IMR-90 (cell line): ENCODE results near the gene BLVRB. TPM values are rescaled to one million over a fixed set of nuclear protein-coding genes. Genes with fewer than 3 reads are reported as not detected.

Source experiments
- ATAC-seq: fragments of 200-7000 bp; cut with Tn5 transposase; 2 replicates; pipeline ENCODE4 v1.9.1; 2020; ENCODE audit warnings: low read depth, mild to moderate bottlenecking, moderate library complexity
- BruUV-seq: library from RNA; stranded (reverse); fragments of 400-500 nt; replicated peaks from 2 replicates; lab custom pipeline; 2021; lab: Mats Ljungman, UMichigan
- CTCF ChIA-PET: fragments of 300-600 bp; formaldehyde crosslinking; extraction: SDS; loops from one replicate; lab custom pipeline; 2021; ENCODE audit warnings: antibody characterized with exemption; lab: Yijun Ruan, JAX
- POLR2A ChIA-PET: fragments of 300-600 bp; sonication (Branson Sonifier 250); formaldehyde crosslinking; loops from one replicate; lab custom pipeline; 2022; ENCODE audit warnings: antibody characterized with exemption; ENCODE audit not compliant: unreplicated experiment; lab: Charles Lee
- DNase-seq: peaks from one replicate; pipeline ENCODE4 v3.0.0; 2013
- H2AFZ ChIP-seq: replicated peaks from 2 replicates; pipeline ENCODE3; 2013; ENCODE audit warnings: low read length, mild to moderate bottlenecking; ENCODE audit not compliant: poor library complexity
- H2AK5ac ChIP-seq: 2 replicates; pipeline ENCODE4 v1.6.1; 2013; ENCODE audit warnings: low read depth, low read length, inconsistent platforms
- H2AK9ac ChIP-seq: replicated peaks from 2 replicates; pipeline ENCODE3; 2013; ENCODE audit warnings: mild to moderate bottlenecking, low read depth, low read length, moderate library complexity; ENCODE audit not compliant: poor library complexity
- H2BK120ac ChIP-seq: 2 replicates; pipeline ENCODE4 v1.6.1; 2013; ENCODE audit warnings: low read depth, low read length, inconsistent platforms
- H2BK15ac ChIP-seq: 3 replicates; pipeline ENCODE4 v1.6.1; 2013; ENCODE audit warnings: low read depth, low read length, inconsistent platforms
- H2BK20ac ChIP-seq: 2 replicates; pipeline ENCODE4 v1.6.1; 2013; ENCODE audit warnings: low read depth, mild to moderate bottlenecking, inconsistent platforms, low read length, moderate library complexity
- H2BK5ac ChIP-seq: 2 replicates; pipeline ENCODE4 v1.6.1; 2013; ENCODE audit warnings: mild to moderate bottlenecking, low read depth, low read length, inconsistent platforms; ENCODE audit not compliant: poor library complexity, severe bottlenecking
- H3K14ac ChIP-seq: replicated peaks from 2 replicates; pipeline ENCODE4 v1.6.1; 2013; ENCODE audit warnings: low read depth, low read length, inconsistent platforms
- H3K18ac ChIP-seq: 2 replicates; pipeline ENCODE4 v1.6.1; 2013; ENCODE audit warnings: low read depth, low read length, control low read depth
- H3K23ac ChIP-seq: 2 replicates; pipeline ENCODE4 v1.6.1; 2013; ENCODE audit warnings: low read depth, low read length, inconsistent platforms
- H3K27ac ChIP-seq: 2 replicates; pipeline ENCODE4 v1.5.1; 2013; ENCODE audit warnings: mild to moderate bottlenecking, control low read depth, low read length; ENCODE audit not compliant: insufficient read depth
- H3K27me3 ChIP-seq: 2 replicates; pipeline ENCODE4 v1.6.1; 2013; ENCODE audit warnings: low read length; ENCODE audit not compliant: control insufficient read depth, insufficient read depth
- H3K36me3 ChIP-seq: 2 replicates; pipeline ENCODE4 v1.6.1; 2013; ENCODE audit warnings: low read length, mixed read lengths; ENCODE audit not compliant: control insufficient read depth, insufficient read depth
- H3K4ac ChIP-seq: 2 replicates; pipeline ENCODE4 v1.6.1; 2013; ENCODE audit warnings: low read depth, low read length, inconsistent platforms
- H3K4me1 ChIP-seq: 2 replicates; pipeline ENCODE4 v1.6.1; 2013; ENCODE audit warnings: low read length, mixed read lengths; ENCODE audit not compliant: control insufficient read depth, insufficient read depth
- H3K4me2 ChIP-seq: 2 replicates; pipeline ENCODE4 v1.6.1; 2013; ENCODE audit warnings: low read depth, mild to moderate bottlenecking, control low read depth, low read length, moderate library complexity
- H3K4me3 ChIP-seq: 2 replicates; pipeline ENCODE4 v1.5.1; 2013; ENCODE audit warnings: low read depth, mild to moderate bottlenecking, control low read depth, low read length, moderate library complexity; ENCODE audit not compliant: insufficient read depth
- H3K56ac ChIP-seq: 2 replicates; pipeline ENCODE4 v1.6.1; 2013; ENCODE audit warnings: low read length, inconsistent platforms; ENCODE audit not compliant: insufficient read depth; ENCODE audit errors: extremely low read depth
- H3K79me1 ChIP-seq, 2 experiments: 2 replicates each; pipeline ENCODE4 v1.6.1; 2013; ENCODE audit warnings: low read length in 2 of 2, inconsistent platforms in 1 of 2, low read depth in 1 of 2
- H3K9ac ChIP-seq: 2 replicates; pipeline ENCODE4 v1.6.1; 2013; ENCODE audit warnings: low read depth, low read length, control low read depth
- H3K9me1 ChIP-seq: 2 replicates; pipeline ENCODE4 v1.6.1; 2013; ENCODE audit warnings: low read length, inconsistent platforms; ENCODE audit not compliant: insufficient read depth
- H3K9me3 ChIP-seq: 2 replicates; pipeline ENCODE4 v1.6.1; 2013; ENCODE audit warnings: low read length; ENCODE audit not compliant: control insufficient read depth, insufficient read depth
- H4K20me1 ChIP-seq: 2 replicates; pipeline ENCODE4 v1.6.1; 2013; ENCODE audit warnings: low read length, inconsistent platforms; ENCODE audit not compliant: insufficient read depth
- H4K5ac ChIP-seq: 2 replicates; pipeline ENCODE4 v1.6.1; 2013; ENCODE audit warnings: mild to moderate bottlenecking, low read depth, low read length, control low read depth
- H4K8ac ChIP-seq, 2 experiments: 2 replicates each; pipeline ENCODE4 v1.6.1; 2013; ENCODE audit warnings: low read depth in 2 of 2, low read length in 2 of 2, control low read depth in 1 of 2, inconsistent platforms in 1 of 2
- H4K91ac ChIP-seq: 2 replicates; pipeline ENCODE4 v1.6.1; 2013; ENCODE audit warnings: low read depth, low read length, inconsistent platforms; ENCODE audit not compliant: insufficient read depth
- CTCF ChIP-seq: conservative IDR thresholded peaks from 2 replicates; pipeline ENCODE4 v1.5.1; 2012; ENCODE audit warnings: mild to moderate bottlenecking, low read depth, low read length, improper control_type of control experiment
- RCOR1 ChIP-seq: IDR thresholded peaks from 2 replicates; pipeline ENCODE4 v1.6.1; 2012; ENCODE audit warnings: mild to moderate bottlenecking, low read length, improper control_type of control experiment; ENCODE audit not compliant: insufficient replicate concordance
- RFX5 ChIP-seq: IDR thresholded peaks from 2 replicates; pipeline ENCODE4 v1.8.0; 2012; ENCODE audit warnings: low read depth, mild to moderate bottlenecking, low read length, moderate library complexity
- WGBS, 2 experiments: methylation state at CpG; one replicate each; pipeline versions ENCODE4 v1.1.5 to v1.1.7; 2013; ENCODE audit warnings: missing lambda C conversion rate in 2 of 2; ENCODE audit not compliant: insufficient read length in 1 of 2; ENCODE audit errors: extremely low coverage in 2 of 2; 5-methylcytosine and 5-hydroxymethylcytosine counted together
- dilution Hi-C: fragments of 300-500 bp; cut with HindIII; formaldehyde crosslinking; loops from one replicate; pipeline ENCODE4 v1.14.3; 2018; ENCODE audit warnings: low sequenced_read_pairs; ENCODE audit not compliant: unreplicated experiment
- in situ Hi-C: fragments of 300-500 bp; cut with MboI; formaldehyde crosslinking; loops from 3 replicates; pipeline ENCODE4 v1.14.3; 2019; ENCODE audit warnings: low sequenced_read_pairs, inconsistent platforms, mixed read lengths
- intact Hi-C: fragments of 100-400 bp; cut with micrococcal nuclease; formaldehyde crosslinking; loops from 2 replicates; pipeline ENCODE4 v1.10.0; 2022
- polyA plus RNA-seq, 3 experiments: library from polyadenylated mRNA; depleted of rRNA; stranded (reverse); fragments of >200 nt; gene quantifications; 2 replicates each; pipeline ENCODE4 v1.2.3, GENCODE V29; 2012; ENCODE audit warnings: low replicate concordance in 1 of 3
- total RNA-seq: library from RNA; depleted of rRNA; stranded (reverse); fragments of >200 nt; gene quantifications from 2 replicates; pipeline ENCODE4 v1.2.3, GENCODE V29; 2012

The BLVRB gene
- total and polyA plus RNA-seq, 2 of the 4 experiments (the other 2 are of a cell fraction), result 65.2 to 102 TPM

- Histone ChIP-seq H3K14ac (peak overlapping the region; percentile 39), H4K91ac (no peak overlapping the region), H3K4me2 (peak overlapping the region; percentile 96), H2BK15ac (no peak overlapping the region), H2BK120ac (no peak overlapping the region; the same call in 1 of the 2 replicates), H2BK20ac (no peak overlapping the region), H4K5ac (peak overlapping the region; percentile 55), H3K27me3 (no peaks in the 10 kb centered on the region), H4K8ac (peak overlapping the region; percentile 47 to 67; a peak in 2 of 4 replicates), H3K9ac (peak overlapping the region; percentile 81), H2AK5ac (no peak overlapping the region), H3K36me3 (no peaks in the 10 kb centered on the region), H2AK9ac (peak overlapping the region; percentile 89), H3K18ac (peak overlapping the region; percentile 73), H3K79me1 (peaks cover 0 to 10% of the 10 kb centered on the region in 2 experiments; a peak in 1 of 4 replicates), H4K20me1 (no peaks in the 10 kb centered on the region), H3K9me3 (no peaks in the 10 kb centered on the region), H2BK5ac (peak overlapping the region; percentile 68), H3K4ac (peak overlapping the region; percentile 54), H3K9me1 (no peaks in the 10 kb centered on the region), H2AFZ (peak overlapping the region; percentile 97), H3K4me1 (no peaks in the 10 kb centered on the region; the same call in 1 of the 2 replicates), H3K27ac (peak overlapping the region; percentile 78), H3K23ac (no peak overlapping the region), H3K4me3 (peak overlapping the region; percentile 82), H3K56ac (0 out of 2 replicates have a peak overlapping the region, but pooled peaks have one; percentile 33)
- peak; percentile 84 for DNase-seq
- no TSS peak for BruUV-seq
- ChIA-PET POLR2A (interaction anchor here (0.7 kb wide), 1 partner anchor 86 kb away, joined by 9 read pairs; no protein-coding TSS in a partner anchor), CTCF (no interaction called here)
- peak; percentile 92 for ATAC-seq
- in situ Hi-C loops (no loop called here), intact Hi-C loops (no loop called here), dilution Hi-C loops (no loop called here)
- TF ChIP-seq CTCF, result peak; percentile 6; the same call in 1 of the 2 replicates
- no peak for TF ChIP-seq RFX5
- TF ChIP-seq RCOR1, result peak; percentile 98
- 3% methylated on average over 11 of the region's 41 CpGs; no CpG with 5 or more reads in 1 of the 2 experiments for WGBS, 2 experiments
Observed at GRCh38 chr19:40403262-40403984, 62.1 kb downstream of the BLVRB start.
